ENCODE results near the gene STPG2.

The STPG2 gene

GRCh38 chr4:97548186-97548585 lies 595.1 kb downstream of the STPG2 start:
- in situ Hi-C loops (cut with MboI; ENCODE audit: low sequenced_read_pairs): no loop called here

GRCh38 chr4:97531351-97531750 lies 611.9 kb downstream of the STPG2 start:
- in situ Hi-C loops (cut with MboI; ENCODE audit: low sequenced_read_pairs): no loop called here

DNA sequence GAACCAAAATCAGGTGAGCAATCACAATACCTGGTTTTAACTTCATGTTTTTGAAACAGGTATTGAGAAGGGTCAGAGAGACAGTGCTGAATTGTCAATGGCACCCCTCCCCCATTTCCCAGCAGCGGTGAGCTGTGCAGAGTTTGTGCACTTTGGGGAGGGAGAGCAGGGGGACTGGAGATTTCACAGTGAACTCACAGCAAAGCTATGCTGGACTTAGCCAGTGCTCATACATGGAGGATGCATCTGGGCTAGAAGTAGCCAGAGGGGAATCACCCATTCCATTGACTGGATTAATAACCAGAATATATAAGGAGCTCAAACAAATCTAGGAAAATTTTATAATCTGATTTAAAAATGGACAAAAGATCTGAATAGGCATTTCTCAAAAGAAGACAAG lies 612.6 kb downstream of the STPG2 start:
- in situ Hi-C loops (cut with MboI; ENCODE audit: low sequenced_read_pairs): no loop called here

DNA sequence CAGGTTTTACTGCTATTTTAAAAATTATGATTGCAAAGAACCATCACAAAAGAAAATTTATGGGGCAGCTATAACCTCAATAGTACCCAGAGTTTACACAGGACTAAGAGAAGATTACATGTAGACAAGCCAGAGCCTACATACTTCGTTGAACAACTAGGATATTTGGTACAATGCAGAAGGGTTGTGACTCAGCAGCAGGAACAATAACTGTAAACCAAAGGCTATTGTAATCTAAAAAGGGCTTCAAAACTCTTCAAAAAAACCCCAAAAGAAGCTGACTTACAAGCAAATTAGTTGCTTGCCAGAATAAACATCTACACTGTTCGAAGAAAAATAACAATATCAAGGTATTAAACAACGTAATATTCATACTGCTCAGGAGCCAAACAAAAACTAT lies 618.0 kb downstream of the STPG2 start:
- in situ Hi-C loops (cut with MboI; ENCODE audit: low sequenced_read_pairs): no loop called here

DNA sequence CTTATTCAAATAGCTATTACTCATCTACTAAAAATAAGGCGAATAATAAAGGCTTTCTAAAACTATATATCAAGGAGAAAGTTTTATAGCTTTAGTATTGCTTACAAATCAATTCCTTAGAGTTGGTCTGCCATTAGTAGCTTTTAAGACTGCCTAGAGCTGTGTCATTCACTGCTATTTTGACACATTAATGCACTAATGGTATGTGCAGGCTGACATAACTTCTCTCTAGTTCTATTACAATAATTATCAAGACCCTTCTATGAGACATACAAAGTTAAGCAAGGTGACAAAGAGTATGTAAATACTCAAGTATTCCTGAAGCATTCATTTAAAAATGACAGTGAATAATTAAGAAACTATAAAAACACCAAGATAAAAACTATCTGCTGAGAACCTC lies 625.3 kb downstream of the STPG2 start:
- in situ Hi-C loops (cut with MboI; ENCODE audit: low sequenced_read_pairs): no loop called here

- in situ Hi-C loops (cut with MboI; ENCODE audit: low sequenced_read_pairs): no loop called here
Measured at GRCh38 chr4:97513917-97514316, 629.4 kb downstream of the STPG2 start.
